IMR-90 (cell line): ENCODE measurements around the gene PPP2R2D. TPM values are rescaled to one million over a fixed set of nuclear protein-coding genes. Genes with fewer than 3 reads are reported as not detected.
"Not testable (repeated sequence)": the region's sequence is repeated elsewhere in the genome, so short reads cannot be mapped to it uniquely, and the experiment has no call there.

ENCODE experiments used
- ATAC-seq: fragments of 200-7000 bp; cut with Tn5 transposase; 2 replicates; pipeline ENCODE4 v1.9.1; 2020; ENCODE audit warnings: low read depth, mild to moderate bottlenecking, moderate library complexity
- BruUV-seq: library from RNA; stranded (reverse); fragments of 400-500 nt; replicated peaks from 2 replicates; lab custom pipeline; 2021; lab: Mats Ljungman, UMichigan
- CTCF ChIA-PET: fragments of 300-600 bp; formaldehyde crosslinking; extraction: SDS; loops from one replicate; lab custom pipeline; 2021; ENCODE audit warnings: antibody characterized with exemption; lab: Yijun Ruan, JAX
- POLR2A ChIA-PET: fragments of 300-600 bp; sonication (Branson Sonifier 250); formaldehyde crosslinking; loops from one replicate; lab custom pipeline; 2022; ENCODE audit warnings: antibody characterized with exemption; ENCODE audit not compliant: unreplicated experiment; lab: Charles Lee
- DNase-seq: peaks from one replicate; pipeline ENCODE4 v3.0.0; 2013
- H2AFZ ChIP-seq: replicated peaks from 2 replicates; pipeline ENCODE3; 2013; ENCODE audit warnings: low read length, mild to moderate bottlenecking; ENCODE audit not compliant: poor library complexity
- H2AK5ac ChIP-seq: 2 replicates; pipeline ENCODE4 v1.6.1; 2013; ENCODE audit warnings: low read depth, low read length, inconsistent platforms
- H2AK9ac ChIP-seq: replicated peaks from 2 replicates; pipeline ENCODE3; 2013; ENCODE audit warnings: mild to moderate bottlenecking, low read depth, low read length, moderate library complexity; ENCODE audit not compliant: poor library complexity
- H2BK120ac ChIP-seq: 2 replicates; pipeline ENCODE4 v1.6.1; 2013; ENCODE audit warnings: low read depth, low read length, inconsistent platforms
- H2BK15ac ChIP-seq: 3 replicates; pipeline ENCODE4 v1.6.1; 2013; ENCODE audit warnings: low read depth, low read length, inconsistent platforms
- H2BK20ac ChIP-seq: 2 replicates; pipeline ENCODE4 v1.6.1; 2013; ENCODE audit warnings: low read depth, mild to moderate bottlenecking, inconsistent platforms, low read length, moderate library complexity
- H2BK5ac ChIP-seq: 2 replicates; pipeline ENCODE4 v1.6.1; 2013; ENCODE audit warnings: mild to moderate bottlenecking, low read depth, low read length, inconsistent platforms; ENCODE audit not compliant: poor library complexity, severe bottlenecking
- H3K14ac ChIP-seq: replicated peaks from 2 replicates; pipeline ENCODE4 v1.6.1; 2013; ENCODE audit warnings: low read depth, low read length, inconsistent platforms
- H3K18ac ChIP-seq: 2 replicates; pipeline ENCODE4 v1.6.1; 2013; ENCODE audit warnings: low read depth, low read length, control low read depth
- H3K23ac ChIP-seq: 2 replicates; pipeline ENCODE4 v1.6.1; 2013; ENCODE audit warnings: low read depth, low read length, inconsistent platforms
- H3K27ac ChIP-seq: 2 replicates; pipeline ENCODE4 v1.5.1; 2013; ENCODE audit warnings: mild to moderate bottlenecking, control low read depth, low read length; ENCODE audit not compliant: insufficient read depth
- H3K27me3 ChIP-seq: 2 replicates; pipeline ENCODE4 v1.6.1; 2013; ENCODE audit warnings: low read length; ENCODE audit not compliant: control insufficient read depth, insufficient read depth
- H3K36me3 ChIP-seq: 2 replicates; pipeline ENCODE4 v1.6.1; 2013; ENCODE audit warnings: low read length, mixed read lengths; ENCODE audit not compliant: control insufficient read depth, insufficient read depth
- H3K4ac ChIP-seq: 2 replicates; pipeline ENCODE4 v1.6.1; 2013; ENCODE audit warnings: low read depth, low read length, inconsistent platforms
- H3K4me1 ChIP-seq: 2 replicates; pipeline ENCODE4 v1.6.1; 2013; ENCODE audit warnings: low read length, mixed read lengths; ENCODE audit not compliant: control insufficient read depth, insufficient read depth
- H3K4me2 ChIP-seq: 2 replicates; pipeline ENCODE4 v1.6.1; 2013; ENCODE audit warnings: low read depth, mild to moderate bottlenecking, control low read depth, low read length, moderate library complexity
- H3K4me3 ChIP-seq: 2 replicates; pipeline ENCODE4 v1.5.1; 2013; ENCODE audit warnings: low read depth, mild to moderate bottlenecking, control low read depth, low read length, moderate library complexity; ENCODE audit not compliant: insufficient read depth
- H3K56ac ChIP-seq: 2 replicates; pipeline ENCODE4 v1.6.1; 2013; ENCODE audit warnings: low read length, inconsistent platforms; ENCODE audit not compliant: insufficient read depth; ENCODE audit errors: extremely low read depth
- H3K79me1 ChIP-seq, 2 experiments: 2 replicates each; pipeline ENCODE4 v1.6.1; 2013; ENCODE audit warnings: low read length in 2 of 2, inconsistent platforms in 1 of 2, low read depth in 1 of 2
- H3K9ac ChIP-seq: 2 replicates; pipeline ENCODE4 v1.6.1; 2013; ENCODE audit warnings: low read depth, low read length, control low read depth
- H3K9me1 ChIP-seq: 2 replicates; pipeline ENCODE4 v1.6.1; 2013; ENCODE audit warnings: low read length, inconsistent platforms; ENCODE audit not compliant: insufficient read depth
- H3K9me3 ChIP-seq: 2 replicates; pipeline ENCODE4 v1.6.1; 2013; ENCODE audit warnings: low read length; ENCODE audit not compliant: control insufficient read depth, insufficient read depth
- H4K20me1 ChIP-seq: 2 replicates; pipeline ENCODE4 v1.6.1; 2013; ENCODE audit warnings: low read length, inconsistent platforms; ENCODE audit not compliant: insufficient read depth
- H4K5ac ChIP-seq: 2 replicates; pipeline ENCODE4 v1.6.1; 2013; ENCODE audit warnings: mild to moderate bottlenecking, low read depth, low read length, control low read depth
- H4K8ac ChIP-seq, 2 experiments: 2 replicates each; pipeline ENCODE4 v1.6.1; 2013; ENCODE audit warnings: low read depth in 2 of 2, low read length in 2 of 2, control low read depth in 1 of 2, inconsistent platforms in 1 of 2
- H4K91ac ChIP-seq: 2 replicates; pipeline ENCODE4 v1.6.1; 2013; ENCODE audit warnings: low read depth, low read length, inconsistent platforms; ENCODE audit not compliant: insufficient read depth
- WGBS, 2 experiments: methylation state at CpG; one replicate each; pipeline versions ENCODE4 v1.1.5 to v1.1.7; 2013; ENCODE audit warnings: missing lambda C conversion rate in 2 of 2; ENCODE audit not compliant: insufficient read length in 1 of 2; ENCODE audit errors: extremely low coverage in 2 of 2; 5-methylcytosine and 5-hydroxymethylcytosine counted together
- dilution Hi-C: fragments of 300-500 bp; cut with HindIII; formaldehyde crosslinking; loops from one replicate; pipeline ENCODE4 v1.14.3; 2018; ENCODE audit warnings: low sequenced_read_pairs; ENCODE audit not compliant: unreplicated experiment
- in situ Hi-C: fragments of 300-500 bp; cut with MboI; formaldehyde crosslinking; loops from 3 replicates; pipeline ENCODE4 v1.14.3; 2019; ENCODE audit warnings: low sequenced_read_pairs, inconsistent platforms, mixed read lengths
- intact Hi-C: fragments of 100-400 bp; cut with micrococcal nuclease; formaldehyde crosslinking; loops from 2 replicates; pipeline ENCODE4 v1.10.0; 2022
- polyA plus RNA-seq, 3 experiments: library from polyadenylated mRNA; depleted of rRNA; stranded (reverse); fragments of >200 nt; gene quantifications; 2 replicates each; pipeline ENCODE4 v1.2.3, GENCODE V29; 2012; ENCODE audit warnings: low replicate concordance in 1 of 3
- total RNA-seq: library from RNA; depleted of rRNA; stranded (reverse); fragments of >200 nt; gene quantifications from 2 replicates; pipeline ENCODE4 v1.2.3, GENCODE V29; 2012
- TF ChIP-seq, protein P1 (sequence below): fragments of 150-350 bp; IDR thresholded peaks from 2 replicates; pipeline ENCODE4 v1.6.1; 2017; ENCODE audit warnings: mild to moderate bottlenecking, antibody characterized with exemption, low read length, low read depth

The PPP2R2D gene
- total and polyA plus RNA-seq, 2 of the 4 experiments (the other 2 are of a cell fraction) = 22.8 to 23.8 TPM

GRCh38 chr10:131882590-131883451 is 18.0 kb upstream of the PPP2R2D start (continued):
- TF ChIP-seq, protein P1, sequence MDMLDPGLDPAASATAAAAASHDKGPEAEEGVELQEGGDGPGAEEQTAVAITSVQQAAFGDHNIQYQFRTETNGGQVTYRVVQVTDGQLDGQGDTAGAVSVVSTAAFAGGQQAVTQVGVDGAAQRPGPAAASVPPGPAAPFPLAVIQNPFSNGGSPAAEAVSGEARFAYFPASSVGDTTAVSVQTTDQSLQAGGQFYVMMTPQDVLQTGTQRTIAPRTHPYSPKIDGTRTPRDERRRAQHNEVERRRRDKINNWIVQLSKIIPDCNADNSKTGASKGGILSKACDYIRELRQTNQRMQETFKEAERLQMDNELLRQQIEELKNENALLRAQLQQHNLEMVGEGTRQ = no peak

DNA sequence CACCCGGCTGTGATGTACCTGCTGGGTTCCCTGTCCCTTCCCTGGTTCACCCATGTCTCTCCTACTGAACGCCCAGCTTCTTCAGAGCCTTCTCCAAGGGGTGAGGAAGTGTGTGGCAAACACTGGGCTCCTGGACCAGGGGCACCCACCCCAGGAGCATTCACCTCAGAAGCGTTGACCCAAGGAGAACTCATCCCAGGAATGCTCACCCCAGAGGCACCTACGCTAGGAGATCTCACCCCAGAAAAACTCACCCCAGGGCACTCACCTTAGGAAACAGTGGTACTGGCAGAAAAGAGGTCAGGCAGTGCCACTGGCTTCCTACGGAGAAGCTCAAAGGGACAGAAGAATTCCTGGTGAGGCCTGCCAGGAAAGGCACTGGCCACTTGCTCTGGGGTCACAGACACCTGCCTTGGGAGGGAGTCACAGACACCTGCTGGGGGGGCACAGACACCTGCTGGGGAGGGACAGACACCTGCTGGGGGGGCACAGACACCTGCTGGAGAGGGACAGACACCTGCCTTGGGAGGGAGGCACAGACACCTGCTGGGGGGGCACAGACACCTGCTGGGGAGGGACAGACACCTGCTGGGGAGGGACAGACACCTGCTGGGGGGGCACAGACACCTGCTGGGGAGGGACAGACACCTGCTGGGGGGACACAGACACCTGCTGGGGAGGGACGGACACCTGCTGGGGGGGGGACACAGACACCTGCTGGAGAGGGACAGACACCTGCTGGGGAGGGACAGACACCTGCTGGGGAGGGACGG is 17.0 kb upstream of the PPP2R2D start:
- H3K4ac ChIP-seq, dilution Hi-C loops, H3K14ac ChIP-seq, H3K36me3 ChIP-seq, H3K4me1 ChIP-seq, ATAC-seq, H2BK20ac ChIP-seq, H2AK9ac ChIP-seq, H4K20me1 ChIP-seq, H3K4me3 ChIP-seq, H3K4me2 ChIP-seq, H2BK5ac ChIP-seq, POLR2A ChIA-PET, H3K18ac ChIP-seq, H3K23ac ChIP-seq, H2AFZ ChIP-seq, H3K79me1 ChIP-seq, H2BK15ac ChIP-seq, H3K56ac ChIP-seq, H3K27me3 ChIP-seq, BruUV-seq, H4K8ac ChIP-seq, H3K9ac ChIP-seq, H4K5ac ChIP-seq, H3K9me3 ChIP-seq, H2BK120ac ChIP-seq, H3K9me1 ChIP-seq, H2AK5ac ChIP-seq, intact Hi-C loops, H4K91ac ChIP-seq, H3K27ac ChIP-seq, DNase-seq: not testable (repeated sequence)
- in situ Hi-C loops = loop anchor here (10.0 kb wide), 1 partner anchor 251 kb away; no protein-coding TSS in a partner anchor
- CTCF ChIA-PET = interaction anchor here (0.6 kb wide), 1 partner anchor 1587 kb away, joined by 3 read pairs; no protein-coding TSS in a partner anchor
- WGBS, 2 experiments = no CpG with 5 or more reads among the region's 7 CpGs
